ENCODE results near the gene FYN.

DNA sequence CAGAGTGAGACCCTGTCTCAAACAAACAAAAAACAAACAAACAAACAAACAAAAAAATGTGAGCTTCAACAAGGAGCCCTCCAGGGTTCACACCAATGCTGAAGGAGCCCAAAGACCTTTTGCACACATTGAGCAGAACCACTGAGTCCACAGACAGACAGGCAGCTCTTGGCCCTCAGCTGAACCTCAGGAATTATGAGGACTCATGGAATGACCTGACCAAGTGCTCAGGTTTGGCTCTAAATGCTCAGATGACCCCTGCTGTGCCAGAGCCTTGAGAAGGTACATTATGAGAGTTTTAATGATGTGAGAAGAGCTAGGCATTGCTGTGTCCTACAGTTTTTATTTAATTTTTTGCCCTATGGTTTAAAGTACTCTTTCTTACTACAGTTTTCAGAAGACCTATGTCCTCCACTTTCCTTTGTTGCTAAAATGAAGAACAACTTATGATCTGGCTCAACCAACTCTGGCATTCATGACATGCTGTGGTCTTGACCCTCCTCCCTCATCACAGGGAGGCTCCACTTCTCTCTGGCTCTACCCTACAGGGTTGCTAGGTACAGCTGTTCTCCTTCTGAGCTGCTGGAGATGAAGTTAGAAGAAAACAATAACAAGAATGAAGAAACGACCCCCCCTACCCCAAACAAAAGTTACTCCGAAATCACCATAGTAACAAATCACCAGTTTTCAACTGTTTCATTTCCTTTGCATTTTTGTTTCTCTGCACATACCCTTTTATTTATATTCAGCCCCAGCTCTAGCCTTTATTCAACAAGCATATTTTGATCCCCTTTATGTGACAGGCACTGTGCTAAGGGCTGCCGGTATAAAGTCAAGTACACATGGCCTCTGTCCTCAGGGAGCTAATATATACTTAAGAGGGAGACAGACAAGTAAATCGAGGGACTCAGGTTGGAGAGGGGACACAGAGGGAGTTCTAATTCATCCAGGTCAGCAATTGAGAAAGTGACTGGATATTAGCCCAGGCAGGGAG lies 138.9 kb downstream of the FYN start:
- TF ChIP-seq, protein P1, sequence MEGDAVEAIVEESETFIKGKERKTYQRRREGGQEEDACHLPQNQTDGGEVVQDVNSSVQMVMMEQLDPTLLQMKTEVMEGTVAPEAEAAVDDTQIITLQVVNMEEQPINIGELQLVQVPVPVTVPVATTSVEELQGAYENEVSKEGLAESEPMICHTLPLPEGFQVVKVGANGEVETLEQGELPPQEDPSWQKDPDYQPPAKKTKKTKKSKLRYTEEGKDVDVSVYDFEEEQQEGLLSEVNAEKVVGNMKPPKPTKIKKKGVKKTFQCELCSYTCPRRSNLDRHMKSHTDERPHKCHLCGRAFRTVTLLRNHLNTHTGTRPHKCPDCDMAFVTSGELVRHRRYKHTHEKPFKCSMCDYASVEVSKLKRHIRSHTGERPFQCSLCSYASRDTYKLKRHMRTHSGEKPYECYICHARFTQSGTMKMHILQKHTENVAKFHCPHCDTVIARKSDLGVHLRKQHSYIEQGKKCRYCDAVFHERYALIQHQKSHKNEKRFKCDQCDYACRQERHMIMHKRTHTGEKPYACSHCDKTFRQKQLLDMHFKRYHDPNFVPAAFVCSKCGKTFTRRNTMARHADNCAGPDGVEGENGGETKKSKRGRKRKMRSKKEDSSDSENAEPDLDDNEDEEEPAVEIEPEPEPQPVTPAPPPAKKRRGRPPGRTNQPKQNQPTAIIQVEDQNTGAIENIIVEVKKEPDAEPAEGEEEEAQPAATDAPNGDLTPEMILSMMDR (IDR thresholded peaks at IDR 0.05) = no peak
- no peak for TF ChIP-seq POLR2A (IDR thresholded peaks at IDR 0.05)
